ENCODE measurements around the gene B4GALNT1.
"Not testable (repeated sequence)": the region's sequence is repeated elsewhere in the genome, so short reads cannot be mapped to it uniquely, and the experiment has no call there.

DNA sequence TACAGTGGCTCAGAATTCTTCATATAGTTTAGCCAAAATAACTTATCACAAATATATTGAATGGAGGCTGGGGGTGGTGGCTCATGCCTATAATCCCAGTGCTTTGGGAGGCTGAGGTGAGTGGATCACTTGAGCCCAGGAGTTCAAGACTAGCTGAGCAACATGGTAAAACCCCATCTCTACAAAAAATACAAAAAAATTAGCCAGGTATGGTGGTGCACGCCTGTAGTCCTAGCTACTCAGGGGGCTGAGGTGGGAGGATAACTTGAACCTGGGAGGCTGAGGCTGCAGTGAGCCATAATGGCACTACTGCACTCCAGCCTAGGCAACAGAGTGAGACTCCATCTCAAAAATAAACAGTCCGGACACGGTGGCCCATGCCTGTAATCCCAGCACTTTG is 38.8 kb upstream of the B4GALNT1 start:
- TF ChIP-seq, protein P1, sequence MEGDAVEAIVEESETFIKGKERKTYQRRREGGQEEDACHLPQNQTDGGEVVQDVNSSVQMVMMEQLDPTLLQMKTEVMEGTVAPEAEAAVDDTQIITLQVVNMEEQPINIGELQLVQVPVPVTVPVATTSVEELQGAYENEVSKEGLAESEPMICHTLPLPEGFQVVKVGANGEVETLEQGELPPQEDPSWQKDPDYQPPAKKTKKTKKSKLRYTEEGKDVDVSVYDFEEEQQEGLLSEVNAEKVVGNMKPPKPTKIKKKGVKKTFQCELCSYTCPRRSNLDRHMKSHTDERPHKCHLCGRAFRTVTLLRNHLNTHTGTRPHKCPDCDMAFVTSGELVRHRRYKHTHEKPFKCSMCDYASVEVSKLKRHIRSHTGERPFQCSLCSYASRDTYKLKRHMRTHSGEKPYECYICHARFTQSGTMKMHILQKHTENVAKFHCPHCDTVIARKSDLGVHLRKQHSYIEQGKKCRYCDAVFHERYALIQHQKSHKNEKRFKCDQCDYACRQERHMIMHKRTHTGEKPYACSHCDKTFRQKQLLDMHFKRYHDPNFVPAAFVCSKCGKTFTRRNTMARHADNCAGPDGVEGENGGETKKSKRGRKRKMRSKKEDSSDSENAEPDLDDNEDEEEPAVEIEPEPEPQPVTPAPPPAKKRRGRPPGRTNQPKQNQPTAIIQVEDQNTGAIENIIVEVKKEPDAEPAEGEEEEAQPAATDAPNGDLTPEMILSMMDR (IDR thresholded peaks at IDR 0.05 in 8 of 11, conservative IDR thresholded peaks at IDR 0.05 in 3 of 11) = not testable (repeated sequence)
- not testable (repeated sequence) for TF ChIP-seq POLR2AphosphoS5 (IDR thresholded peaks at IDR 0.05)
